GM10248 (cell line): ENCODE measurements around the gene PCDH9.

ENCODE experiments used
- CTCF ChIA-PET: fragments of 300-600 bp; sonication (Branson Sonifier 250); formaldehyde crosslinking; extraction: SDS; loops from one replicate; lab custom pipeline; 2021; ENCODE audit warnings: antibody characterized with exemption; lab: Yijun Ruan, JAX
- POLR2A ChIA-PET: fragments of 350-650 bp; sonication (Branson Sonifier 250); formaldehyde crosslinking; extraction: SDS; loops from one replicate; lab custom pipeline; 2020; ENCODE audit warnings: antibody characterized with exemption; lab: Yijun Ruan, JAX
- DNase-seq: peaks from one replicate; pipeline ENCODE4 v3.0.0; 2012; ENCODE audit errors: extremely low spot score
- TF ChIP-seq, protein P1 (sequence below): IDR thresholded peaks from 2 replicates; pipeline ENCODE4 v1.5.1; 2012; ENCODE audit warnings: mild to moderate bottlenecking, low read depth; ENCODE audit errors: extremely low read depth, missing control alignments, control extremely low read depth

PCDH9 gene

DNA sequence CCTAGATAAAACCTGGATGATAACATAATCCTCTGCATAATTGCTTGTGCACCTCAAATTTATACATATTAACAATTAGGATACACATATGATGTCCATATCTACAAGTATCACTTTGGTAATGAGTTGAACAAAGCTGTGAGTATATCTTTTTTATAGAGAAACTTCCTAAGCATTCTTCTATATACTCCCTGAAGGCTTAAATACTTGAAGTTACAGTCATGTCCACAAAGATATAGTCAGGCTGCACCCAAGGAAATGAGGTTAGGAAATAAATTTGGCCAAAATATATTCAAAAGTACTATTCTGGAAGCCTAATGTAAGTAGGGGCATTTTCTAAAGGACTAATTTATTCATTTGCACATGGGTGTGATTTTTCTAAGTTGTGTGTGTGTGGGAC is 761.5 kb downstream of the PCDH9 start:
- TF ChIP-seq, protein P1, sequence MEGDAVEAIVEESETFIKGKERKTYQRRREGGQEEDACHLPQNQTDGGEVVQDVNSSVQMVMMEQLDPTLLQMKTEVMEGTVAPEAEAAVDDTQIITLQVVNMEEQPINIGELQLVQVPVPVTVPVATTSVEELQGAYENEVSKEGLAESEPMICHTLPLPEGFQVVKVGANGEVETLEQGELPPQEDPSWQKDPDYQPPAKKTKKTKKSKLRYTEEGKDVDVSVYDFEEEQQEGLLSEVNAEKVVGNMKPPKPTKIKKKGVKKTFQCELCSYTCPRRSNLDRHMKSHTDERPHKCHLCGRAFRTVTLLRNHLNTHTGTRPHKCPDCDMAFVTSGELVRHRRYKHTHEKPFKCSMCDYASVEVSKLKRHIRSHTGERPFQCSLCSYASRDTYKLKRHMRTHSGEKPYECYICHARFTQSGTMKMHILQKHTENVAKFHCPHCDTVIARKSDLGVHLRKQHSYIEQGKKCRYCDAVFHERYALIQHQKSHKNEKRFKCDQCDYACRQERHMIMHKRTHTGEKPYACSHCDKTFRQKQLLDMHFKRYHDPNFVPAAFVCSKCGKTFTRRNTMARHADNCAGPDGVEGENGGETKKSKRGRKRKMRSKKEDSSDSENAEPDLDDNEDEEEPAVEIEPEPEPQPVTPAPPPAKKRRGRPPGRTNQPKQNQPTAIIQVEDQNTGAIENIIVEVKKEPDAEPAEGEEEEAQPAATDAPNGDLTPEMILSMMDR: no peak
- POLR2A ChIA-PET: no interaction called here
- DNase-seq: no peak
- CTCF ChIA-PET: interaction anchor here (1.5 kb wide), 1 partner anchor 11 kb away, joined by 4 read pairs; no protein-coding TSS in a partner anchor

DNA sequence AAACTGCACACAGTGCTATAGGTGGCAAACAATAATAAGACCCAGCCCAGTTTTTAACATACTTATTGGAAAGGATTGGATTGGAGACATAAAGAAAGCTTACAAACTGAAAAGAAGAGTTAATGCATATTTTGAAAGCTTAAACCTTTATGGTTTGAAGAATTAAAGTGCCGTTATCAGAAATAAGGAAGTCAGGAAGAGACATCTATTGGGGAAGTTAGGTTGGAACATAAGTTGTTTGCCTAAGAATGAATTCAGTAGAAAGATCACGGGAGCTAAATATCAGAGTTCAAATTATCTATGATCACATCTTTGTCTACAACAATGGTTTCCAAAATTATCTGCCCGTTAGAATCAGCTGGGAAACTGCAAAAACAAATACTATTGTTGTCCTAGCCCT is 767.9 kb downstream of the PCDH9 start:
- ChIA-PET POLR2A (no interaction called here), CTCF (interaction anchor here (1.1 to 1.4 kb wide), 2 partner anchors 12 to 15 kb away, joined by 3 to 4 read pairs; no protein-coding TSS in a partner anchor)
- no peak for DNase-seq
- TF ChIP-seq, protein P1: no peak

DNA sequence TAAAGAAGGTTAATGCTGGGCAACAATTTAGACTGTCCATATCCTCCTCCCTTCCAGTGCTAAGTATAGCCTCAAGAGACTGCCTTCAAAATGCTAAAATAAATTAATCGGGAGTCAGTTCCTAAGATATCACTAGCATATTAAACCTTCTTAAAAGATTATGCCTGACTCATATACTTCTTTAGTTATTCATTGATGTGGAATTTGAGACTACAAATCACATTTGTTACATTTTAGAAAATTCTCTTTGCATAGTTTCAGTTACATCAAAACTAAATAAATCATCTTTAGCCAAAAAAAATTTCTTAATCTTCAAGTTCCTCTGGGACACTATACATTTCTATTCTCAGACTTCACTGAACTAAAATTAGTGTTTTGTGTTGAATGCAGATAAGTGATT is 769.1 kb downstream of the PCDH9 start:
- DNase-seq: no peak
- ChIA-PET CTCF (interaction anchor here (0.9 to 1.4 kb wide), 2 partner anchors 9 to 13 kb away, joined by 3 to 4 read pairs; no protein-coding TSS in a partner anchor), POLR2A (no interaction called here)
- TF ChIP-seq, protein P1: no peak

DNA sequence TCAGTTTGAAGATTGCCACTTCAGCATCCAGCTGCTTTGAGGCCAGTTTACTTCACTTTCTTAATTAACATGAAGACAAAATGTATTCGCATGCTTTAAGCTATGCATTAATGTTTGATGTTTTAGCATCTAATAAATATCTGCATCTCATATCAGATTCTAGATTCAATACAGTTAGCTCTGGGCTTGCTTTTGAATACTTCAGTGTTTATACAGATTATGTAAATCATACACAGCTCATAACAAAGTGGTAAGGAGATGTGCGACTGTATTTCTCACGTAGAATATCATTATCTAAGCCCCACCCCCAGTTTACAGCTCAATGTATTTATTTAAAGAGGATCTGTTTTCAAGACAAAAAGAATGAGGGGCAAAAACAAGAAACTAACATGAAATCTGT is 770.5 kb downstream of the PCDH9 start:
- DNase-seq: no peak
- TF ChIP-seq, protein P1: no peak
- ChIA-PET CTCF (no interaction called here), POLR2A (no interaction called here)

DNA sequence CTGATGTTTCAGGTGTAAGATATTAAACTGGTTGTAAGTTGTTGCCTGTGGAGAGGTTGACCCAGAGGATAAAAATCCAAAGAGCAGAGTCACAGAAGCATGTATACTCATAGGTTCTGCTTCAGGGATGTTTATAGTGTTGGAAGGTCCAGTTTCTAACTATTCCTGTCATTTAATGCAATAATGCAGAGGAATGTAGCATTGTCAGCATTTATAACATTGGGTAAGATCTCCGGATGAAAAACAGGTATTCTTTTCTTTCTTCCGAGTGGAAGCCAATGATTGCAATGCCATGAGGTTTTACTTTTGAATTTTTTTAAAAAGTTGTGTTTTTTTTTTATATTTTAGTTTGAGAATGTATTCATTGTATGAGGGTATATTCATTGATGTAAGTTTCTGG is 771.0 kb downstream of the PCDH9 start:
- DNase-seq: no peak
- ChIA-PET CTCF (no interaction called here), POLR2A (no interaction called here)
- TF ChIP-seq, protein P1: no peak

DNA sequence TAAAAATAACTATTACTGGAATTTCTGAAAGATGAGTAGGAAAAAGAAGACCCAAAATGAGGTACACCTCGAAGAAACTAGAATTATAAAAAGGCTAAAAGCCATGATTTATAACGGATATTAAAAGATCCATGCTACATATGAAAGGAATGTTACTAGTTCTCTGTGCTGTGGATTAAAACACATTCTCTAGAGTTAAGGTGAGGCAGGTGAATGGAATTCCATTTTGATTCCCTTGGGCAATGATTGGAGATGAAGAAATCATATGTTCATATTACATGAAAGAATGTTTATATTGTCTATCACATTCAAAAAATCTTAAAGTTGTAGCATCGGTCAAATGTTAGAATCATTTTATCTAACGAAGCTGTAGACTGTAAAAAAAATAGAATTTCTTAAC is 783.7 kb downstream of the PCDH9 start:
- no peak for DNase-seq
- POLR2A ChIA-PET: no interaction called here
- CTCF ChIA-PET: interaction anchor here (2.4 kb wide), 1 partner anchor 11 kb away, joined by 5 read pairs; no protein-coding TSS in a partner anchor
- TF ChIP-seq, protein P1: no peak
